Left colon (tissue), 2 donors: ENCODE measurements around the gene PMEPA1. TPM values are rescaled to one million over a fixed set of nuclear protein-coding genes. Genes with fewer than 3 reads are reported as not detected.

ENCODE experiments used
- ATAC-seq: fragments of 200-7000 bp; cut with Tn5 transposase; one replicate; pipeline ENCODE4 v1.9.1; 2020; ENCODE audit warnings: mild to moderate bottlenecking, moderate library complexity
- DNase-seq, 2 donors: peaks; one replicate each; pipeline ENCODE4 v3.0.0-alpha.2; 2020
- intact Hi-C, 2 donors: fragments of 100-400 bp; cut with DNase I in 1 of 2; cut with micrococcal nuclease in 1 of 2; formaldehyde crosslinking; loops; one replicate each; pipeline versions ENCODE4 v1.11.2 to v1.14.0; 2022; cut with DNase I, micrococcal nuclease
- total RNA-seq, 2 donors: library from RNA; stranded (reverse); fragmentation: NEBNext Ultra II Directional; extraction: Animal tissue kit (Norgen Biotek cat#: 25700); gene quantifications; one replicate each; pipeline ENCODE4 v1.2.1, GENCODE V29; 2021
- donor health status: DM: no; HTN: no; CAD: no.
- donor health status: DM: yes; HTN: yes; CAD: no.

PMEPA1 gene
- total RNA-seq, 2 donors from 2014 or later, result 15.0 to 41.6 TPM

DNA sequence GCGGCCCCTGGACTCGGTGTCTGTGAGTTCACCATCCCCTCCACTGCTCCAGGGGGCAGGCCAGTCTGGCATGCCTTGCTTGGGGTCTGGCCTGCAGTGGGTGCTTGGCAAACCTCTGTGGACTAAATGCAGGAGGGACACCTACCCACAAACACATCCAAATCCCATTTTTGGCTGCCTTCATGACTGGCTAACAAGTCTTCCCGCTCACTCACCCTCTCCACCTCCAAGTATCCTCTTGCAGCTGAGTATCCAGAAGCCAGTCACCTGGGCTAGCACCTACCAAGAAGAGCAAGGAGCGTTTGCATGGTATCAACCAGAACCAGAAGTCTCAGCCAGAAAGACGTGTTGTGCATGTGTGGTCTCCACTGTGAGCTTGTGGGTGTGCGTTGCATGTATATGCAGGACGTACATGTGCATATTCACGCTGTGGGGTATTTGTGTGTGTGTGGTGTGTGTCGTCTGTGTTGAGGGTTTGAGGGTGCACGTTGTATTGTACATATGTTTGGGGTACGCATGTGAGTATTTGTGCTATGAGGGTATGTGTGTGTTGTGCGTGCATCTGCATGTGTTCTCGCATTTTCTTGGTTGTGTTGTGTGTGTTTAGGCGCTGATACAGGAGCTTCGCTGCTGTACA is 5.6 kb upstream of the PMEPA1 start:
- ATAC-seq, result no peak
- intact Hi-C loops, result no loop called here

DNA sequence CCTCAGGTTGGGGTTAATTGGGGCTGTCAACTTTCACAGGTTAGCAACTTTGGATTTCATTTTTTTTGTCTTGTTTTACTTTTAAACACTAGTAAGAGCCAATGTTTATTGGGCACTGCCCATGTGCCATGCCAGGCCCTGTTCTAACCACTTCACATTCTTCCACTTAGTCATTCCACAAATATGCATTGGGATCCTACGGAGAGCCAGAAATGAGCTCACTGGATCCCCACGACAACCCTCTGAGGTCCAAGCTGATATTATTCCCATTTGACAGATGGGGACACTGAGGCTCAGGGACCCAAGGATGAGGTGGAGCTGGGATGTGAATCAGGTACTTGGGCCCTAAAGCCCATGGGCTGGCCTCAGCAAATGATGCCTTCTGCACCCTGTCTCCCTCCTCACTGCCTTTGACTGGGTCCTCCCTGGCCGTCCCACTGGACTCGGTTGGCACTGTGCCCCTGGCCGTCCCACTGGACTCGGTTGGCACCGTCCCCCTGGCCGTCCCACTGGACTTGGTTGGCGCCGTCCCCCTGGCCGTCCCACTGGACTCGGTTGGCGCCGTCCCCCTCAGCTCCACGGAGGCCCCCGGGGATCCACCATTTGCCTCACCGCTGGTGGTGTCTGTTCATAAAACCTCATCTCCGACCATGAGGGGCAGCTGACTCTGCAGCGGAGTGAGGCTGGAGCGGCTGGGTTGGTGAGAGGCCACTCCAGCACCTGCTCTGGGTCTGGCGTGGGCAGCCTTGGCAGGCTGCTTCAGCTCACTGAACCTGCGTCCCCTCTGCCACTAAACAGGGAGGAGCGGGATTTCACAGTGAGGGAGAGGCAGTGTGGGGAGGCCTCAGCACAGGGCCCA is 4.8 kb upstream of the PMEPA1 start:
- no peak for DNase-seq
- intact Hi-C loops, result no loop called here
- ATAC-seq, result no peak

More for the DNA sequence above, 5.6 kb upstream of the PMEPA1 start:
- no peak for DNase-seq

DNA sequence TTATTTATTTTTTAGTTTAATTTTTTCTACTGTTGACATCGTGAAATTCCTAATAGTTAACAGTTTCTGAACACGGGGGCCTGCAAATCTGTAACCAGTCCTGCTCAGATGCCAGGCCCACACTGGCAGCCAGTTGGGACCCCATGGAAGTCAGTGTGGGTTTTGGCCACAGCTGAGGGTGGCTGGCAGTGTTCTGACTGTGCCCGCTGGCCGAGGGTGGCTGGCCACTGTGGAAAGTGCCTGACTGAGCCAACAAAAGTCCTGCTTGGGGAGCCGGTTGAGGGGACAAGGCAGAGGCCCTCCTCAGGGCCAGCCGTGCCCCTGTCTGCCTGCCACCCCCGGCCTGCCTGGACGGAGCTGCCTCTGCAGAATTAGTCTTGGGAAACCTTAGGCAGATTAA is 4.1 kb upstream of the PMEPA1 start:
- DNase-seq, result no peak
- intact Hi-C loops, result no loop called here
- no peak for ATAC-seq

DNA sequence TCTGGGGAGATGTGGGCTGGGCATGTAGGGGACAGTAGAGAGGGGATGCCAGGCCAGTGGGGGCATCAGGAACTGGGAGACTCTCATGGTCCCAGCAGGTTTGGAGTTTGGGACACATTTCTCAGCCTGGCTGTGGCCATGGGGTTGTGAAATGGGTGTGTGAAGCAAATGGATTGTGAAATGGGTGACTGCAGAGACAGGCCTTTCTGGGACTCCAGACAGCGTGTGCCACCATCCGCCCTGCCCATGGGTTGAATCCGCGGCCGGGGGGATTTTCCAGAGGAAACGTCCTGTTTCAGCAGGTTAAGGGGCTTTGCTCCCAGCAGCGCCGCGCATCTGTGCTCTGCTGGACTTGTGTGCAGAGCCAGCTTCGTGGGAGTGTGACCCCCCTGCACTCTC is 3.7 kb upstream of the PMEPA1 start:
- ATAC-seq (no peak), DNase-seq (no peak)
- intact Hi-C loops, result no loop called here

DNA sequence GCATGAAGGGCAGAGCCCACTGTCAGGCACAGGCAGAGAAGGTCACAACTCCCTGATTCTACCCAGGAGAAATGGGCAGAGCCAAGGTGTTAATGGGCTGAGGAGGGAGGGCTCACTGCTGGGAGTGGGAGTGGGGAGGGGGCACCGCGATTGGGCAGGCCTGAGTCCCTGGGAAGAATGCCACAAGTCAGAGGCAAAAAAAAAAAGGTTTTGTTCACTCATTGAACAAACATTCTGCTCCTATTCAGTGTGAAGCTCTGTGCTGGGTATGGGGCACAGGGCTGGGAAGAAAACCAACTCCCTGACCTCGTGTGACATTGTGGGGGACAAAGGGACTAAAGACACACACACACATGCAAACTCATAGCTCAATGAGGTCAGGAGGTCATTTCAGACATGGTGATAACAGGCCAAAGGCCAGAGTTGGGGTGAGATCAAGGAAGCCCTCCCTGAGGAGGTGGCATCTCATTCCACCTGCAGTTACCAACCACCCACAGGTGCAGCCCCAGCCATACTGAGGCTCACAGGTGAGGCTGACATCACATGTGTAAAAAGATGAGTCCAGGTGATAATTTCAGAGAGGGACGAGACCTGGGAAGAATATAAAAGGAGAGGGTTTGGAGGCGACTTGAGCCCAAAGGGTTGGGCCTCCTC is 3.2 kb upstream of the PMEPA1 start:
- intact Hi-C loops, result no loop called here
- no peak for ATAC-seq
- DNase-seq, result no peak

DNA sequence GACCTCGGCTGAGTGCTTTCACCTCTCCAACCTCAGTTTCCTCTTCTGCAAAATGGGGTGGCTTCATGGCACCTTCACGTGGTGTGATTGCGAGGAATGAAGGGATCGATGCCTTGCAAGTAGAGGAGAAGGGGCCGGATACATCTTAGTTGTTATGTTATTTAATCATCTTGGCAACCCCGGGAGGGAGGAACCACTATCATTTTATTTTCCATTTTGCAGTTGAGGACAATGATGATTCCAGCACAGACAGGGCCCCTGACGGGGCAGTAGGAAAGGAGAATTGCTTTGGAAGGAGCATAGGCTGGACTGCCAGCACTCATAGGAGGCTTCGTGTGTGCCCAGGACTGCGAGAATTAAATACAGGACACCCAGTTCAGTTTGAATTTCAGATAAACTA is 2.5 kb upstream of the PMEPA1 start:
- intact Hi-C loops, result no loop called here
- DNase-seq (no peak), ATAC-seq (no peak)

DNA sequence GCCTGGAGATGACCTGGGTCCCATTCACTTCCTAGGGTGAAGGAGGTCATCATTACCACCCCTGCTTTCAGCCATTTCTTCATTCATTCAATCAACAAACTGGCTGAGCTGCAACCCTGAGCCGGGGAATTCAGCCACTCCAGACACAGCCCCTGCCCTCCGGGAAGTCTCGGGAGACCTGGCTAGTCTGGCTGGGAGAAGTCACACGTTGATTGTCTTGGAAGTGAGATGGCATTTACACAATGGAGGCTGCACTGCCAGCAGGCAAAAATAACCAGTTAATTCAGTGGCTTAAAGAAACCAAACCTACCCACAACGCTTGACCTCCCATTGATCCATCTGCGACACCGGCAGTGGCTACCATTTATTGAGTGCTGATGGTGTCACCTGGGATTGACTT is 2.0 kb upstream of the PMEPA1 start:
- DNase-seq (no peak), ATAC-seq (no peak)
- intact Hi-C loops, result no loop called here

DNA sequence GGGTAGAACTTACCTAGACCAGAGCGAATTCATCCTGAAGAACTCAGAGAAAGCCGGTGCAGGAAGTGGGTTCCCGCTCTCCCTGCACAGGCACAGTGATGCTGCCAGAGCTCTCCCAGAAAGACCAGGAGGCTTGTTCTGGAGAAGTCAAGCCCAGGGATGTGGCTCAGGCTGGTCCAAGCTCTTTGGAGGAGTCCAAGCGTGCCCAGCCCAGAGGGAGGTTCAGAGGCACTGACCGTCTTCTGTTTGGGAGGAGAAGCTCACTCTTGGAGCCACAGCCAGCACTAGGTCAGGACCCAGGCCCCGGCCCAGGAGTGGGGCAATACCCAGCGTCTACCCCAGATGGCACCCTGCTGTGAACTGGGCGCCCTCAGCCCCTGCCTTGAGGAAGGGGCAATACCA is 1.5 kb upstream of the PMEPA1 start:
- no peak for DNase-seq
- intact Hi-C loops, result no loop called here
- no peak for ATAC-seq

DNA sequence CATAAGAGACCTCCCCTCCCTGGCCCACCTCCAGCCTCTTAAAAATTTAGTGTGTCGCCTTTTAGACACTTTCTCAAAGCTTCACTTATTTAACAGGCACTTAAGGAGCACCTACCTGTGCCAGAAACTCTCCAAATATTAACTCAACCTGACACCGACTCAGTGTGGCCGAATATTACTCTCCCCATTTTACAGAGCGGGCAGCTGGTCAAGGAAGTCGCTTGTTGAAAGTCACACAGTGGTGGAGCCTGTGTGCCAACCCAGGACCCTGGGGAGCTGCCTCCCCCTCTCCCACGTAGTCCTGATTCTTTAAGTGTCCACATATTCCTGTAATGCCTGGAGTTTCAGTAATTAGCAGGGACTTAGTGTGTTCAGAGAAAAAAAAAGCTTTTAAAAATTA is 1.0 kb upstream of the PMEPA1 start:
- intact Hi-C loops, result no loop called here
- DNase-seq (no peak), ATAC-seq (no peak)

DNA sequence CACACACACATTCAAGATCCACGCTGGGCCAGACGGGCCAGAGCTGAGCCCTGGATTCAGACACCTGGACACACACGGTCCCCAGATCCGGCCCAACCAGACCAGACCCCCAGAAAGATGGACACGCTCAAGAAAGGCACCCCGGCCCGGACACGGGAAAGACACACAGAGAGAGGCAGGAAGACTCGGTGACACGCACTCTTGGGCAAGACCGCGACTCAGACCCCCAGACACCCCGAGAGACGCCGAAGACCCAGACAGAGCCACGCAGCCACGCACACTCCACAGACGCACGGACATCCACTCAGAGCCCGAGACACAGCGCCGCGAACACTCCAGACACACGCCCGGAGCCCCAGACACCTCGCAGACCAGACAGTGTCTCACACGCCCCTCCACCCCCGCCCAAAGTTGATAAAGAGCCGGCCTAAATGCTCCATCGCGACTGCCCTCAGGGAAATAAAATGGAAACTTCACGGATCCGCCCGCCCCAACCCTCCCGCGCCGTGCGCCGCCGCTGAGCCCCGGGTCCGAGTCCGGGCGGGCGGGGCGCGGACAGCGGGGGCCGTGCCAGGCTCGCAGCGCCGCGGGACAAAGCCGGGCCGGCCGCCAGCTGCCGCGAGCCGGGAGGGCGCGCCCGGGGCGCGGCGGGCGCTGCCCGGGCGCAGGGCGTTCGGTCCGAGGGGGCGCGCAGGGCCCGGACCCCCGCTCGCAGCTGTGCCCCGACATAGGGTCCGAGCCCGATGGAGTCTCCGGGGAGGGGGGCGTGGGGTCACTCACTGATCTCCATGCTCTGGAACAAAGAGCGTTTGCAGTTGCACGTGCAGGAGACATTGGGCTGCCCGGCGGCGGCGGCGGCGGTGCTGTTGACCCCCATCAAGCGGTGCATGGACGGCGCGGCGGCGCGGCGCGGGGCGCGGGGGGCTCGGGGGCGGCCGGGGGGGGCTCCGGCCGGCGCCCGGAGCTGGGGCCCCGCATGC is 831 bp downstream of the PMEPA1 start:
- intact Hi-C loops, result no loop called here
- ATAC-seq, result peak; percentile 38
- peak in 1 of 2 donors; percentile 57 for DNase-seq

DNA sequence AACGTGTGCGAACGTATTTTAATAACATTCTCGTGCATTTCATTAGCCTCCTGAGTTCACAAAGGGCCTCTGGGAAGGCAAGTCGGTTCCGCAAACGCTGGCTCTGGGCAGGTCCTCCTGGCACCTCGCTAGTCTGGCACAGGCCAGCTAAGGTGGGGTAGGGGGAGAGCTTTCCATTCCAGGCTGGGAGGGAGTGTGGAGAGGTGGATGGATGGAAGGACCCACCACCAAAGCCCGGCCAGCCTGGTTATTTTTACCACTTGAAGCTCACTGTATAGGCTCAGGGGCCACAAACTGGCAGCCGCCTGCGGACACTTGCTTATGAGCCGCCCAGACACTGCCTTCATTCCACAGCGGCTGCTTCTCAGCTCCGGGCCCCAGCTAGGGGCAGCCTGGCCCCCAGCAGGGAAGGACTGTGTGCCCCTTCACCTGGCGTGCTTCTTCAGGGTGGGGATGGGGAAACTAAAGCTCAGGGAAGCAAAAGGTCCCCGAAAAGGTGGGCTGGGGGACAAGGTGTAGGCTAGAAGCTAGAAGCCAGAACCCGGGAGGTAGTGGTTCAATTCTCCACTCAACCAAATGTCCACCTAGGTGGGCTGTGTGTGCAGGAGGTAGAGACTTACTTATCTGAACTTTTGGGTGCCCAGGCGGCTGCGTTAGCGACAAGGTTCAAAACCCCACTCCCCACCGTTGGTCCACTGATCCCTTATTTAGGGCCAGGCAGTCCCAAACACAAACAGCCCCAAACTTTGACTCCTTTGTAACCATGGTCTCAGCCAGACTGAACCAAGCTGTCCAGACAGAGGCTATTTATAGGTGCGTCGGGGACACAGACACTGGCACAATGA is 1.7 kb downstream of the PMEPA1 start:
- intact Hi-C loops, result no loop called here
- ATAC-seq (peak; percentile 8), DNase-seq (peak in 1 of 2 donors; percentile 42)

DNA sequence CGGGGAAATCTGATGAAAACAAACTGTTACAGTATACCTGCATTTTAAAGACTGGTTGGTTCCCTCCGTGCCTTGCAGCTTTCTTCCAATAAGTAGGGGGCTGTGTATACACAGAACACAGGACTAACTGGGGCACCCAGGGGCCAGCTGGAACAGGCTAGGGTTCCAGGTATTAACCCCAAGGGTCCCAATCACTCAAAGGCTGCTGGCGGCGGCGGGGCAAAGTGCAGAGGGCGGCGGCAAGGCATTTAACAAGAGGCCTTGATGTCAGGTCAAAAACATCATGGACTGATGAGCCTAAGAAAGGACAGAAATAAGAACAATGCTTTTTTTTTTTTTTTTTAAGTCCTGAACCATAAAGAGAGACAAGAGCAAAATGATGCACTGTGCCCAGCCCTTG is 2.5 kb downstream of the PMEPA1 start:
- DNase-seq (peak in 1 of 2 donors; percentile 45), ATAC-seq (no peak)
- intact Hi-C loops, result no loop called here

DNA sequence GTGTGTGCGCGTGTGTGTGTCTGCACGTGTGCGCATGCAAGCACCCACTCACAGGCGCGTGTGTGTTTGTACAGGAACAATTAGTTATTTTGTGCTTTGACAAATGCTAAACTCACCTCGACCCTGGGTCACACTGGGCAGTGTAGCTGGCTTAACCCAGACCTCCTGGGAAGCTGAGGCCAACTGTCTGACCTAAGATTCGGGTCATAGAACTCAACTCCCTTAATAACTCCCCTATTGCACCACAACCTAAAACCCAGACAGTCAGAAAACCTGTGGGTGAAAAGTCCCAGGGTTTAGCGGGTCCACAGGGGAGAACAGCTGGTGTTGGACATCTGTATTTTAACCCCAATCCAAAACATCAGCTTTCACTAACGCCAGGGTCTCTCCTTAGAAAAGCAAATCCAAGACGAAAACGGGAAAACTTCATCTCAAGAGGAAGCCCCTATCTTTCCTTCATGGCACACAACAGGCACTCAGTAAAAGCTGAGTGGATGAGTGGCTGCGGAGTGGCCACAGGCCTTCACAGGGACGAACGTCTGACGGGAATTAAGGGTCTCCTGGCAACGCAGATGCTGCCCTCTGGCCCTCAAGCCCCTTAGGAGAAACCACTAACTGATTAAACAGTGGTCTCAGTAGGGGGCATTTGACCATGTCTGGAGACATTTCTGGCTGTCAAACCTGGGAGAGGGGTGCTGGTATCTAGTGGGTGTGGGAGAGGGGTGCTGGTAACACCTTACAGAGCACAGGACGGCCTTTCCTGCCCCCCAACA is 4.5 kb downstream of the PMEPA1 start:
- intact Hi-C loops, result no loop called here
- no peak for ATAC-seq

DNA sequence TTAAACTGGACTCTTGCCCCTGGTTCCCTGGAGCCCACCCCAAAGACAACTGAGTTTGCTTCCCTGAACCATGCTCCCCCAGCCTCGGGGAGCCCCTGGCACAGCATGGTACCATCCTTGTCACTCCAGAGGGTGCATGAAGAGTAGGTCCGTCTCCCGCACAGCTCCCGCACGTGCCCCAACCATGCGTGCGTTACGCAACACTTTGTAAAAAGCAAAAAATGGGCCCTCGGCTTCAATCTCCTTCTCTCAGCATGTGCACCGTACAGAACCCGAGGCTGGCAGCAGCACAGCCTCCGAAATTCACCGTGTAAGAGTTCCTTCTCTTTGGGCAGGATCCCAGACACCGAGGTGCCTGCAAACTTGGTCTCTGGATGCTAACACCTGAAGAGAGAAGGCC is 5.6 kb downstream of the PMEPA1 start:
- DNase-seq (no peak), ATAC-seq (no peak)
- intact Hi-C loops, result no loop called here

More for the DNA sequence above, 4.5 kb downstream of the PMEPA1 start:
- no peak for DNase-seq

DNA sequence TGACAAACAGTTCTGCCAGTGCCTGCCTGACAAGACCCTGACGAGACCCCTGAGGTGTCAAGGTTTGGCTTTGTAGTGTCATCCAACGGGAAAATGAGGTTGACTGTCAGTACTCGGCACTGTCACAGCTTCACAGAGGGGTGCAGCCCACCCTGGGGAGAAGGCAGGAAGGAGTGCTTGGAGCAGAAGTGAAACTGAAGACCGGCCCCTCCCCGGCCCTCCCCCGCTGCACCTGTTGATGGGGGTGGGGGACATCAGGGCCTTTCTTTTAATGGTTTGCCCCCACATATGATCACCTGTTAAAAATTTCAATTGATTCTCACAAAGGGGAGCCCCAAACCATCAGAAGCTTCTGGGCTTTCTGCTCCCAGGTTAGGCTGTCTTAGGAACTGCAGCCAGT is 6.8 kb downstream of the PMEPA1 start:
- ATAC-seq (no peak), DNase-seq (no peak)
- intact Hi-C loops, result no loop called here

DNA sequence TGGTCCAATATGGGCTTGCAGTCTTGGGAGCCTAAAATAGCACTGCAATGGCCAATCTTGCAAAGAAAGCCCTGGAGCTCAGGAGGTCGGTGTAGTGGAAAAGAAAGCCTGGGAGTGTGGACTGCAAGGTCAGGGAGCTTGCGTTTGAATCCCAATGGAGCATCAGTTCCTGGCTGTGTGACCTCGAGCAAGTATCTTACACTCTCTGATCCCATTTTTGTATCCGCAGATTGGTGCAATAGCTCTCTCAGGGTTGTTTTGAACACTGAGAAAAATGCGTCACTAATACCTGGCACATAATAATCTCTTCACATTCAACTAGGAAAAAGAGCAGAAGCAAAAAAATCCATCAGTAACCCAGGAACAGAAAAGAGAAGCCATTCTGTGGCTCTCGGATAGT is 7.3 kb downstream of the PMEPA1 start:
- ATAC-seq, result no peak
- intact Hi-C loops, result no loop called here
- no peak for DNase-seq

DNA sequence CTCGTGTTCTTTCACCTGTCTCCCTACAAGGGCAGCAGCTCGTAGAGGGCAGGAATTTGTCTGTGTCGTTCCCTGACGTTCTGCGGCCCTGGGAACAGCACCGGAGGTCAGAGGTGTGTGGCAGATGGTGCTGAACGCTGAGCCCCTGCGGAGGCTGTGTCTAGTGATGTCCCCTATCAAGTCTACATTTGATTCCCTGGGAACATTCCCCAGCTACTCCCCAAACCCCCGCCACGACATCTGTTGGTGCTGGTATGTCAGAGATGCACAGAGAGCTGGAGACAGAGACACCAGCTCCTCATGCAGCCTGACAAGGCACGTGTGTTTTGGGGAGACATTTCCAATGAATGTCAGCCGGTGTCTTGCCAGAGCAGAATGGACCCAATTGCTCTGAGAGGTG is 7.7 kb downstream of the PMEPA1 start:
- ATAC-seq, result no peak

More for the DNA sequence above, 7.7 kb downstream of the PMEPA1 start:
- intact Hi-C loops, result no loop called here
- DNase-seq, result no peak
